Panc1 (cell line): ENCODE data around the gene LAIR1.

ENCODE experiments used
- CTCF ChIP-seq: fragments of 450-650 bp; IDR thresholded peaks from 2 replicates; pipeline ENCODE4 v1.5.1; 2017; ENCODE audit warnings: mild to moderate bottlenecking
- POLR2AphosphoS5 ChIP-seq: IDR thresholded peaks from 2 replicates; pipeline ENCODE4 v1.6.1; 2012; ENCODE audit warnings: mild to moderate bottlenecking, low read depth, low read length, moderate library complexity

GRCh38 chr19:54331626-54332025 lies 33.1 kb downstream of the LAIR1 start:
- TF ChIP-seq CTCF (no peak), POLR2AphosphoS5 (no peak)
